NCI-H2081 (cell line): ENCODE measurements around the gene ATP6V1E1.
"Not testable (repeated sequence)": the region's sequence is repeated elsewhere in the genome, so short reads cannot be mapped to it uniquely, and the experiment has no call there.

Experiments used
- DNase-seq, 2 experiments: peaks; one replicate each; lab custom pipeline; 2025; lab: John Stamatoyannopoulos, UW

The ATP6V1E1 gene

DNA sequence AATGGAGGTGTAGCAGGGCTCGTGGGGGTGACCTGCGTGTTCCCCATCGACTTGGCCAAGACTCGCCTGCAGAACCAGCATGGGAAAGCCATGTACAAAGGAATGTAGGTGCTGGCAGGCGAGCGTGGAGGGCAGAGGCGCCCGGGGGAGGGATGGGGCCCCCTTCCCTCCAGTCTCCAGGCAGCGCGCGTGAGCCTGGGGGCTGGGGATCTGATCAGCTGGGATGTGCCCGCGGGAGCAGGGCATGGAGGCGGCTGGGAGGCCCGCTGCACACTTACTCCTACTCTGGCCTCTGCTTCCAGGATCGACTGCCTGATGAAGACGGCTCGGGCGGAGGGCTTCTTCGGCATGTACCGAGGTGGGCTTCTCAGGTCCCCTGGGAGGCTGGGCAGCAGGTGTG is 47.5 kb downstream of the ATP6V1E1 start:
- no peak for DNase-seq

DNA sequence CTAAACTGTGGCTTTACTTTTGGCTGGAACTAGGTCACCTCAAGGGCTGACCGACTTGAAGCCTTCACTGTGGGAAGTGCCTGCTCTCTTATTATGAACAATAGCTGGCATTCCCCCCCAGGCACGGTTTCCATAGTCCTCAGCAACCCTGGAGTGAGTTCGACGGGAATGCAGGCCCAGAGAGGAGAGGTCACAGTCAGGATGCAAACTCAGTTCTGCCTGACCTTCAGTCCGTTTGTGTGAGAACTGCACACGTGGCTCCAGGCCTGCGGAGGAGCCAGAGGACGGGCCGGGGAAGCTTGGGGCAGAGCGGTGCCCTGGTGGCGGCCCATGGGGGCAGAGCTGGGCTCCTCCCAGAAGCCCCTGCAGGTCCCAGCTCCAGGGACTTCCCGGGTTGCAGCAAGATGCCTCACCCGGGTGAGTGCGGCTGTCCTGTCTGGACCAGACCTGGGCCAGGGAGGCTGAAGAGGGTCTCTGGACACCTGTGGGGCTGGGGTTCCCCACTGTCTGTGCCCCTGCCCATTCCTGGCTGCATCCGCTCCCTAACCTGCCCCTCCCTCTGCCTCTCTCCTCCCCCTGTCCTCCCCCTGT is 48.0 kb downstream of the ATP6V1E1 start:
- DNase-seq, result no peak

DNA sequence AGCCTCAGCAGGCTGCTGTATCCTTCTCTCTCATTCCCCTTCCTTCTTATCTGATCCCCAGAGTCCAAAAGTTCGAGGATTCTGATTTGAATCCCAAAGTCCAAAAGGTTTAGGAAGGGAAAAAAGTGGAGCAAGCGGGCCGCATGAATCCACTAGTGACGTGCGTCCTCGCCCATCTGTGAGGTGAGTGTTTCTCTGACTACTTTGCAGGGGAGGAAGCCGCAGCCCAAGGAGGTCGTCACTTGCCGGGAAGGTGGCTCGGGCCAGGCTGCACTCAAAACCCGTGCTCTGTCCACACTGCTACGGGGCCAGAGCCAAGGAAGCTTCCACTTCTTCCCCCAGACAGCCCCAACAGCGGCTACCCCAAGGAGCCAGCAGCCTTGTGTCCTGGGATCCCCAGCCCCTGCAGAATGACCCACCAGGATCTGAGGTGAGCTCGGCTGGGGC is 49.0 kb downstream of the ATP6V1E1 start:
- no peak for DNase-seq

DNA sequence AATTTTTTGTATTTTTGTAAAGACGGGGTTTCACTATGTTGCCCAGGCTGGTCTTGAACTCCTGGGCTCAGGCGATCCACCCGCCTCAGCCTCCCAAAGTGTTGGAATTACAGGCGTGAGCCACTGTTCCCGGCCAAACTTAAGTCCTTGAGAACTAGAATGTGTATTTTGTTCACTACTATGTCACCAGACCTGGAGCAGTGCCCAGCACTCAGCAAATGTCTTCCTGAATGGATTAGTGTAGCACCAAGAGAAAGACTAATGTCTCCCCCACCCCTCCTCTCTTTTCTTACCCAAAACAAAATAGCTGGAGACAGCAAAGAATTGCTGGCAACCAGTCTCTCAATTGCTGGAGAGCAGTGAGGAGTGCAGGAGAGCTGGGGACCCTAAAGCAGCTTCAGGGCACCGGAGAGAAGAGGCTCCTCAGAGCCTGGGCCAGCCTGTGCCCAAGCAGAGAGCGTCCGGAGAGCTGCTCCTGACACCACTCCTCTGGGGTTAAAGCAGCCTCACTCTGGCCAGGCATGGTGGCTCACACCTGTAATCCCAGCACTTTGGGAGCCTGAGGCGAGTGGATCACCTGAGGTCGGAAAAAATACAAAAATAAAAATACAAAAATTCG is 50.3 kb downstream of the ATP6V1E1 start:
- DNase-seq, result no peak

DNA sequence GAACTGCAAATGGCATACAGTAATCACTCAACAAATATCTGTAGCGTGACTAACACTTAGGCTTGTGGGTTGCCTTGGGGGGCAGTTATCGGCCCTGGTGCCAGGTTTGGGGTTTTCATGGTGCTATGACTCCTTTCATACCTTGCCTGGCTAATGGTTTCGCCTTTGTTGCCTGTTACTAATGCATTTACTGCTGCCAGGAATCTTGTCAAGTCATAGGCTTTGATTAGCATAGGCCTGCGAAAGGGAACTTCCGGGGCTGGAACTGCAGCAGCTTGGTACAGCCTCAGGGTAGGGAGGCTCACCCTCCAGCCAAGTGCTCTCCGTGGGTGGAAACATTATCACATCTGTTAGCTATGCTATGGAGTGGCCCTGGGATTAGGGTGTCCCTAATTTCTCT is 52.1 kb downstream of the ATP6V1E1 start:
- peak; percentile 46 to 78 for DNase-seq

DNA sequence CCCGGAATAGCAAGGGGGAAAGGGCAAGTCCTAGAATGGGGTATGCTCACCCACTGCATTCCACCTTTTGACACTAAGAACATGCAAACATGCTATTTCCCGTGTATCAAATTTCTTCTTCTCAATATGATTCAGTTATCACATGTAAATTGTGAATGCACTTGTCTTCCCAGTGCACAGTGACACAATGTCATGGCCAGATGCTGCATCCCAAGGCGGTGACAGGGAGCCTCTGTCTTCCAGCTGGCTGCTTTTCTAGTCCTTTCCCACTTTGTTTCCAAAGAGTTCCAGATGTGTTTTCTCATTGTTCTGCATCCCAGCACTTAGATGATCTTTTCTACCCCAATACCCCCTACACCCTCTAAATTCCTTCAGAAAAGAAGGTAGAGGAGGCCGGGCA is 52.9 kb downstream of the ATP6V1E1 start:
- no peak for DNase-seq

DNA sequence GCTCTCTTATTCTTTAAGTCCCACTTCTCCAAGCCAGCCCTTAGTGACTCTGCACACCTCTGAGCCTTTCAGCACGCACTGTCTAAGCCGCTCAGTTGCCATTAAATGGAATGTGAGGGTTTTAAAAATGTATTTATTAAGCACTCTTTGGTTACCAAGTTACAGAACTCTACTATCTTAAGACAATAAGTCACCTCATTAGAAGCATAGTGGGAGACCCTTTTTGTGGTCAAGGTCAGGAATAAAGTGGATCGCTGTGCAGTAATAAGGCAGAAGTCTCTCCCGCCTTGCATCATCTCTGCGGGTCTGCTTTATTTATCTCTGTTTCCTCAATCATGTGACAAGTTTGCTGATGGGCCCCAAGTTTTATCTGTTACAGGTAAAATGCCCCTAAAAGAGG is 53.4 kb downstream of the ATP6V1E1 start:
- DNase-seq, result no peak

DNA sequence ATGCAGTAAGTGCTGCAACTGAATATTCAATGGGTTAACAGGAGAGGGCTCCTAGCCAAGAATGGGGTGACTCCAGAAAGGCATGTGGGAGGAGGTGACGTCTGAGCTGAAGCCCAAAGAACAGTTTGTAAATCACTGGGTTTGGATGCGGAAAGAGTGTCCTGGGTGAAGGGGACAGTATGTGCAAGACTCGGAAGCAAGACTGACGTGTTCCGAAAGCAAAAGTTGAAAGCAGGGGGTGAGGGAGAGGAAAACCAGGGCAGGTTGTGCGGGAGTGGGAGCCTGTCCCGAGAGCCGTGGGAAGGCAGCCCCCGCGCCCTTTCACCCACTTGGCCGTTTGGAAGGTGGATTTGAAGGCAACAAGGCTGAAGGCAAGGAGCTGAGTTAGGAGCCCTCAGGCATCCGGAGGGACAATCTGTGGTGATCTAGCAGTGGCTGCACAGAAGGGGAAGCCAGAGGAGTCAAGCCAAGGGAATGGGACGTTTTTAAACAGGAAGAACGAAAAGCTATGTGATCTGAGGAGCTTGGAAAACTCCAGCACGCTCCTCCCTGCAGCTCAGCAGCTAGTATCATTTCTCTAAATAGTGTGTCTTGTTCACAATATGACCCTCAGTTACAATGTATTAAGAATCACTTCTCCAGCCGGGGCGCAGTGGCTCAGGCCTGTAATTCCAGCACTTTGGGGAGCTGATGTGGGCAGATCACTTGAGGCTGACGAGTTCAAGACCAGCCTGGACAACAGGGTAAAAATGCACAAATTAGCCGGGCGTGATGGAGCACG is 57.5 kb downstream of the ATP6V1E1 start:
- no peak for DNase-seq

DNA sequence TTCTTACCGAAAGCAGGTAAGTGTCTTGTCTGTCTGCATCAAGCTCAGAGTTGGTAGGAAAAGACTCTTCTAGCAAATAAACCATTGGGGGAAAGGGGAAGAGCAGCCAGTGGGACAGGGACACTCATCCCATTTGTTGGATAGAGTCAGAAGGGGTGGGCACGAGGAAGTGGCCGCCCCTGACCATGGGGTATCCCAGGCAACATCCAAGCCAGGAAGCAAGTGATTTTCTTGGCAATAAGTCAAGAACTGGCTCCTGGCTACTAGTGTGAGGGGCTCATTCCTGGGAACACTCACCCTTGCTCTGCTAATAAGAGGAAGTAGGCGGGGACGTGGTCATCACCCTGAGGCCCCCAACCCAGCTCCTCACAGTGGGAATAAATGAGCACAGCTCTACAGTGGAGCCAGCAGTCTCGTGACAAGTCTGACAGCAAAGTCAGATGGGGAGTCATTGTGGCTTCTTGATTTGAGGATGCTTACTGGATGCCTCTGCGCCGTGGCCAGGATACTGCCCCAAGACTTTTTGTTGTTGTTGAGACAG is 58.5 kb downstream of the ATP6V1E1 start:
- no peak for DNase-seq

DNA sequence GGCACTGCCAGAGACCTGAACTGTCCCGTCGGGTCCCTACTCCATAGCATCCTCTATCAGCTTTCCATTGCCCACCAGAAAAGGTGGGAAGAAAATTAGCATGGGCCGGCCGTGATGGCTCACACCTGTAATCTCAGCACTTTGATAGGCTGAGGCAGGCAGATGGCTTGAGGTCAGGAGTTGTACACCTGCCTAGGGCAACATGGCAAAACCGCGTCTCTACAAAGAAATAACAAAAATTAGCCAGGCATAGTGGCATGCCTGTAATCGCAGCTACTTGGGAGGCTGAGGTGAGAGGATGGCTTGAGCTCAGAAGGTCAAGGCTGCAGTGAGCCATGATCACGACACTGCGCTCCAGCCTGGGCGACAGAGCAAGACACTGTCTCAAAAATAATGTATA is 61.8 kb downstream of the ATP6V1E1 start:
- DNase-seq, result no peak

DNA sequence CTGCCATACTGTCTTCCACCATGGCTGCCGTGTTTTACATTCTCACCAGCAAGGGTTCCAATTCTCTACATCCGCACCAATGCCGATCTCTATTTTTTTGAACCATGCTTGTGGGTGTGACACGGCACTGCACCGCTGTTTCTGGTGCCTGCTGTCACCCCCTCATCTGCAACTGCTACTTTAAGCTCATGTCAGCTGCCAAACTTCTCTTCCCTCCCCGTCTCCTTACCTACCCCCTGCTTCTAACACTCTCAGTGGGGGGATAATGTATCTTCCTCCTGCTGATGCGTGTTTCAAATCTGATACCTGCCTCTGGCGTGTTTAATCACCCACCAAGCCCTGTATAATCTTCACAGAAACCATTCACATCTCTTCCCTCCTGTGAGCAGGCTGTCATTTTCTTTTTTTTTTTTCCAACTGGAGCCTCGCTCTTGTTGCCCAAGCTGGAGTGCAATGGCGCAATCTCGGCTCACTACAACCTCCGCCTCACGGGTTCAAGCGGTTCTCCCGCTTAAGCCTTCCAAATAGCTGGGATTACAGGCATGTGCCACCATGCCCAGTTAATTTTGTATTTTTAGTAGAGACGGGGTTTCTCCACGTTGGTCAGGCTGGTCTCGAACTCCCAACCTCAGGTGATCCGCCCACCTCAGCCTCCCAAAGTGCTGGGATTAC is 62.4 kb downstream of the ATP6V1E1 start:
- not testable (repeated sequence) for DNase-seq

DNA sequence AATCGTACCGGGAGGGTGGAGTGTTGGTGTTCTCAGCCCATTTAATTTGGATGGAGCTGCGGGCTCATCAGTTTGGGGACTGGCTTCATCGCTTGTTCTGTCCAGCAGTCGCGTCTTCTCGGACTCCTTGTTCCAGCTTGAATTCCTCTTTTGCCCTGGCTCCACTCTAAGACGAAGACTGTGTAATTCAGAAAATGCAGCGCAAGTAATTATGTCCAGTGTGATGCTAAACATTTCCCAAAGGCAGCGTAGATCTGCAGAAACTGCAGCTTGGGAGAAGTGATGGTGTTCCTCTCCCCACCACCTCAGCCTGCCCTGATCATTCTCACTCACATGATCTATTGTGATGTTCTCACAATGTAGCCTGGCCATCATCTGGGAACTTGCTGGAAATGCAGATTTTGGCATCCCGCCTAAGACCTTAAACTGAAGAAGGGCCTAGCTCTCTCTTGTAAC is 64.6 kb downstream of the ATP6V1E1 start:
- DNase-seq, result no peak

DNA sequence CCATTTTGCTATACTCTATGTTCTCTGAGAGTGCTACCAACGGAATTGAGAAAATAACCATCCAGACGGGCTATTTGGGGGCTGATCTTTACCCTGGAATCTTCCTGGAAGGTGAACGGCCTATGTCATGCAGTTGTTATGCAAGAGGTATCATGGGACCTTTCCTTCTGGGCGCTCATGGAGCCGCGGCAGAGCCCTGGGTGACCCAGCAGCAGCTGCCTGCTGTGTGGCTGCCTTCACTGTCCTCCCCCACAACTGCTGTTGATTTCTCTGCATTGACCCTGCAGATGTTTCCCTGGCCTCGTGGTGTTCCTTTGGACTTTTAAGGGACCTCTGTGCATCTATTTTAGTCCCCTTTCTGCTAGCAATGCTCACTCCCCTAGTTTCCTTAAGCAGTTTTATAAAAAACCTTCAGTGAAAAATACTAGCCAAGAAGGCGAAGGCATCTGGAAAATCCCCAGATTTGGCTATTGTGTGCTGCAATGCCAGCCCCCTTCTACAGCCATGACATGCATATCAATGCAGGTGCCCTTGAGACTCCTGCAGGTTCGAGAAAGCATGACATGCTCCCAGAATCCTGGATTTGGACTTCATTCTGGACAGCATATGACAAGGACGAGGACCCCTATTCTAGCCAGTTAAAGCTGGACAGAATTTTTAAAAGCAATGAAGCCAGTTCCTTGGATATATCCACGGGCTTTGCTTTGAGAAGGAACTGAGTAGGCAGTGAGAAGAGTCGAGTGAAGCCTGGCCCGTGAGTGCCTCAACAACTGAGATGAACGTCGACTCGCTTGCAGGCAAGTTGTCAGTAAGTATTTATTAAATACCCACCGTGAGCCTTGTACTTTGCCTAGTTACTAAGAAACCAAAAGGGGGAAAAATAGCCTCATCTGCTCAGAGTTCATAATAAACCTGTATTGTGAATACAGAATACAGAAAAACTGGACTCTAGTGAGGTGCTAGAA is 65.4 kb downstream of the ATP6V1E1 start, which contains the start of gene SLC25A18:
Gene SLC25A18 (plus strand): TSS at position 593 of the 965 bp plus-strand sequence. CDS start 16,447 bp downstream, outside the sequence.
- no peak for DNase-seq

DNA sequence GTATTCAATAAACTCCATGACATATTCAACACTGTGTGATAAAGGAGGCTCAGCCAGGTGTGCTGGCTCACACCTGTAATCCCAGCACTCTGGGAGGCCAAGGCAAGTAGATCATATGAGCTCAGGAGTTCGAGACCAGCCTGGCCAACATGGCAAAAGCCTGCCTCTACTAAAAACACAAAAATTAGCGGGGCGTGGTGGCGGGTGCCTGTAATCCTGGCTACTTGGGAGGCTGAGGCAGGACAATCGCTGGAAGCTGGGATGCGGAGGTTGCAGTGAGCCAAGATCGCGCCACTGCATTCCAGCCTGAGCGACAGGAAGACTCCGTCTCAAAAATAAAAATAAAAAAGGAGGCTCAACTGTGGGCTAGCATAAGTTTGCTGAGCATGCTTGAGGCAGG is 69.4 kb downstream of the ATP6V1E1 start:
- no peak for DNase-seq

DNA sequence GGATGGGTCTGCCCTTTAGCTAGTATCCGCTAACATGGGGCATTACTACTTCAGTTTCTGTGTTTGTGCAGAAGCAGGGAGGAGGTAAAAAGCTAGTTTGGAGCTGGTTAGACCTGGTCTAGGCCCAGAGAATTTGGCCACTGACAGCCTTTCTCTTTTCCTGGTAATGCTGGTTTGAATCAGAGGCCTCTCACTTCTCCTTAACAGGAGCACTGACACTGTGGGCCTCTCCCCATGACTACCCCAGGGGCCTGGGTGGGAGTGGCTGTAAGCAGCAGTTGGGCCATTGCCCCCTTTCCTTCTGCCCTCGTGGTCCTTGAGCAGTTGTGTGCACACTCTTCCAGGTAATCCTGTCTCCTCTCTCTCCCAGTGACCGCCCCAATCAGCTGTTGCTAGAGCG is 73.7 kb downstream of the ATP6V1E1 start:
- DNase-seq, result no peak

DNA sequence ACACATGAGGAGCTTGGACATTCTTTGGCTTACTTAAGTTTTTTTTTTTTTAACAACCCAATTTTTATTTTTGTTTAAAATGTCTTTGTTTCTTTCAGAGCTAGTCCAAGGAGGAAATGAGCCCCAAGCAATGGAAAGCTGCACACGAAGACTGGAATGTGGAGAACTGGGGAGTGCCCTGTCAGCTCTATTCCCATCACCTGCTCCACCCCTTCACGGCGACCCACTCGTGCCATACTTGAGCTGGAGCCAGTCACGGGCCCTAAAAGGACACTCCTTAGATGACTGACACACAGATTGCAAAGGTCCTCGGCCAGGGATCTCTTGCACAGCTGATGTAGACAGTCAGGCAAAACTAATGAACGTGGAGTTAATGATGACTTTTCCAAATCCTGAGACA is 75.8 kb downstream of the ATP6V1E1 start:
- no peak for DNase-seq

DNA sequence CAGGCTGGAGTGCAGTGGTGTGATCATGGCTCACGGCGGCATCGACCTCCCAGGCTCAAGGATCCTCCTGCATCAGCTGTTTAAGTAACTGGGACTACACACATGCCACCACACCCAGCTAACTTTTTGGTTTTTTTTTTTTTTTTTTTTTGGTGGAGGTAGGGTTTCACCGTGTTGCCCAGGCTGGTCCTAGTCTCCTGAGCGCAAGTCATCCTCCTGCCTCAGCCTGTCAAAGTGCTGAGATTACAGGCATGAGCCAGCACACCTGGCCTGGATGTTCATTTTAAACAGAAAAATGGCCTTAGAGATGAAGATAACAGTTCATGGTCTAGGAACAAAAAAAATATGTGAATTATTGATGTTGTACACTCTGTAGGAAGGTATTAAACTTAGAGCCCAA is 78.9 kb downstream of the ATP6V1E1 start:
- no peak for DNase-seq

DNA sequence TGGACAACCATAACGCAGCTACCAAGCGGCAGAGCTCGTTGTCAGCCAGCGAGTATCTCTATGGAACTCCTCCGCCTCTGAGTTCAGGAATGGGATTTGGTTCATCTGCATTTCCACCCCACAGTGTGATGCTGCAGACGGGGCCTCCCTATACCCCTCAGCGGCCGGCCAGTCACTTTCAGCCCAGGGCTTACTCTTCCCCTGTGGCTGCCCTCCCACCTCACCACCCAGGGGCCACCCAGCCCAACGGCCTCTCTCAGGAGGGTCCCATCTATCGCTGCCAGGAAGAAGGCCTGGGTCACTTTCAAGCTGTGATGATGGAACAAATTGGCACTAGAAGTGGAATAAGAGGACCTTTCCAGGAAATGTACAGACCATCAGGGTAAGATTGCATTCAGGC is 79.4 kb downstream of the ATP6V1E1 start:
- DNase-seq, result no peak

DNA sequence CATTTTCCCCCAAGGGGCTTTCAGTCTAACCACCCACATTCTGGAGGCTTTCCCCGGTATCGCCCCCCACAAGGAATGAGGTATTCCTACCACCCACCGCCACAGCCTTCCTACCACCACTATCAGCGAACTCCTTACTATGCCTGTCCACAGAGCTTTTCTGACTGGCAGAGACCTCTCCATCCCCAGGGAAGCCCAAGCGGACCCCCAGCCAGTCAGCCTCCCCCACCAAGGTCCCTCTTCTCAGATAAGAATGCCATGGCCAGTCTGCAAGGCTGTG is 79.9 kb downstream of the ATP6V1E1 start:
- DNase-seq, result no peak

DNA sequence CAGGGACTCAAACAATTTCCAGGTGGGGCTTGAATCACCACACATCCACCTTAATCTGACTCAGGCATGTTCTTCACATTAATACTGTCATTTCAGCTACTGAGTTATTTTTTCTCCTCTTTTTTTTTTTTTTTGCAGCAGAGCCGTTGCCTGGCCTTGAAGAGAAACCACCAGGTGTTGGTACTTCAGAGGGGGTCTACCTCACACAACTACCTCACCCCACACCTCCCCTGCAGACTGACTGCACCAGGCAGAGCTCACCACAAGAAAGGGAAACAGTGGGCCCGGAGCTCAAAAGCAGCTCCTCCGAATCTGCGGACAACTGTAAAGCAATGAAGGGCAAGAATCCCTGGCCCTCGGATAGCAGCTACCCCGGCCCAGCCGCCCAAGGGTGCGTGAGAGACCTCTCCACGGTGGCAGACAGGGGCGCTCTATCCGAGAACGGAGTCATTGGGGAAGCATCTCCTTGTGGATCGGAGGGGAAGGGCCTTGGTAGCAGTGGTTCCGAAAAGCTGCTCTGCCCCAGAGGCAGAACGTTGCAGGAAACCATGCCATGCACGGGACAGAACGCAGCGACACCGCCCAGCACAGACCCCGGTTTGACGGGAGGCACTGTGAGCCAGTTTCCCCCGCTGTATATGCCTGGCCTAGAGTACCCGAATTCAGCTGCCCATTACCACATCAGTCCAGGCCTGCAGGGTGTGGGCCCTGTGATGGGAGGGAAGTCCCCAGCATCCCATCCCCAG is 80.4 kb downstream of the ATP6V1E1 start:
- DNase-seq, result no peak

DNA sequence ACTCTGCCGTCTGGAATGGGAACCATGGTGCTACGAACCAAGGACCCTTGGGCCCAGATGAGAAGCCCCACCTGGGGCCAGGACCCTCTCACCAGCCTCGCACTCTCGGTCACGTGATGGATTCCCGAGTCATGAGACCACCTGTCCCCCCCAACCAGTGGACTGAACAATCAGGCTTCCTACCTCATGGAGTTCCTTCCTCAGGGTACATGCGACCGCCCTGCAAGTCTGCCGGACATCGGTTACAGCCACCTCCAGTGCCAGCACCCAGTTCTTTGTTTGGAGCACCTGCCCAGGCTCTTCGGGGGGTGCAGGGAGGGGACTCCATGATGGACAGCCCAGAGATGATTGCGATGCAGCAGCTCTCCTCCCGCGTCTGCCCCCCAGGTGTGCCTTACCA is 86.1 kb downstream of the ATP6V1E1 start:
- no peak for DNase-seq
